HepG2 (cell line): Measurements from ENCODE around the gene UBAC2. TPM values are rescaled to one million over a fixed set of nuclear protein-coding genes. Genes with fewer than 3 reads are reported as not detected.
A peak's percentile ranks its signal among the peaks of the same experiment; 100 is the strongest.

Experiments
- ATAC-seq: fragments of 200-7000 bp; cut with Tn5 transposase; 3 replicates; pipeline ENCODE4 v1.9.1; 2020; ENCODE audit warnings: mild to moderate bottlenecking, moderate library complexity
- BruUV-seq: library from RNA; stranded (reverse); fragments of 400-500 nt; replicated peaks from 2 replicates; lab custom pipeline; 2021; lab: Mats Ljungman, UMichigan
- CTCF ChIA-PET: fragments of 300-600 bp; formaldehyde crosslinking; extraction: SDS; loops from one replicate; lab custom pipeline; 2021; ENCODE audit warnings: low total read pairs, inconsistent platforms, low intra/inter-chr PET ratio; lab: Yijun Ruan, JAX
- POLR2A ChIA-PET: fragments of 350-600 bp; sonication (Branson Sonifier 250); formaldehyde crosslinking; loops from one replicate; lab custom pipeline; 2020; ENCODE audit warnings: antibody characterized with exemption, inconsistent platforms; lab: Yijun Ruan, JAX
- DNase-seq: peaks from one replicate; pipeline ENCODE4 v3.0.0-alpha.2; 2015; ENCODE audit warnings: low spot score
- FAIRE-seq: peaks from 3 replicates; lab custom pipeline; 2011; peaks lifted over from hg19 to GRCh38; lab: Jason Lieb, UNC
- H2AFZ ChIP-seq: one replicate; pipeline ENCODE4 v1.6.1; 2011; ENCODE audit warnings: low read length, inconsistent platforms
- H3K27ac ChIP-seq: fragments of 300-600 bp; 3 replicates; pipeline ENCODE4 v1.8.0; 2011; ENCODE audit warnings: mixed run types, mild to moderate bottlenecking, mixed read lengths, low read length, inconsistent platforms; ENCODE audit not compliant: insufficient read depth; ENCODE audit errors: extremely low read length
- H3K27me3 ChIP-seq, 2 experiments: fragments of 200-600 bp in 1 of 2; 2 replicates in 1 of 2; 3 replicates in 1 of 2; pipeline versions ENCODE4 v1.6.0 to v1.8.0; 2011; ENCODE audit warnings: low read length in 2 of 2, mild to moderate bottlenecking in 2 of 2, moderate library complexity in 2 of 2, inconsistent platforms in 1 of 2; ENCODE audit not compliant: insufficient read depth in 2 of 2, control insufficient read depth in 1 of 2
- H3K36me3 ChIP-seq, 2 experiments: fragments of 200-600 bp in 1 of 2; replicated peaks in 1 of 2; 2 replicates in 1 of 2; 3 replicates in 1 of 2; pipeline versions ENCODE4 v1.5.1 to v1.8.0; 2011; ENCODE audit warnings: low read length in 2 of 2, inconsistent platforms in 1 of 2; ENCODE audit not compliant: insufficient read depth in 2 of 2, control insufficient read depth in 1 of 2
- H3K4me1 ChIP-seq: 2 replicates; pipeline ENCODE4 v1.5.1; 2012; ENCODE audit warnings: low read length, inconsistent platforms; ENCODE audit not compliant: insufficient read depth
- H3K4me2 ChIP-seq: 2 replicates; pipeline ENCODE4 v1.6.0; 2011; ENCODE audit warnings: low read depth, low read length, inconsistent platforms
- H3K4me3 ChIP-seq, 3 experiments: fragments of 200-600 bp in 1 of 3; sonication (generic), shearing (Covaris generic) in 1 of 3; replicated peaks in 1 of 3; 2 replicates each; pipeline ENCODE4 v1.5.1; 2011 to 2016; ENCODE audit warnings: low read length in 3 of 3, inconsistent platforms in 2 of 3, low read depth in 2 of 3, mild to moderate bottlenecking in 2 of 3, control low read depth in 1 of 3, mixed read lengths in 1 of 3; ENCODE audit not compliant: insufficient read depth in 1 of 3
- H3K79me2 ChIP-seq: one replicate; pipeline ENCODE4 v1.6.1; 2011; ENCODE audit warnings: low read length, inconsistent platforms; ENCODE audit not compliant: insufficient read depth
- H3K9ac ChIP-seq: 2 replicates; pipeline ENCODE4 v1.6.0; 2011; ENCODE audit warnings: mild to moderate bottlenecking, low read depth, low read length, inconsistent platforms; ENCODE audit not compliant: insufficient read depth
- H3K9me3 ChIP-seq: 2 replicates; pipeline ENCODE4 v1.5.1; 2012; ENCODE audit warnings: mild to moderate bottlenecking, low read length
- H4K20me1 ChIP-seq: 2 replicates; pipeline ENCODE4 v1.6.0; 2011; ENCODE audit warnings: inconsistent platforms, mild to moderate bottlenecking, low read length, moderate library complexity; ENCODE audit not compliant: insufficient read depth
- CHD4 ChIP-seq: fragments of 200-600 bp; sonication (generic); IDR thresholded peaks from 2 replicates; pipeline ENCODE4 v1.7.0; 2017; ENCODE audit warnings: mild to moderate bottlenecking, low read length, borderline replicate concordance
- HNF1B ChIP-seq: sonication (generic); formaldehyde crosslinking; IDR thresholded peaks from 2 replicates; pipeline ENCODE4 v1.5.1; 2020; ENCODE audit warnings: mild to moderate bottlenecking, moderate library complexity, missing genetic modification reagents
- MAFF ChIP-seq: IDR thresholded peaks from 2 replicates; pipeline ENCODE4 v1.6.1; 2011; ENCODE audit warnings: low read depth, low read length, improper control_type of control experiment
- MAFK ChIP-seq, 2 experiments: IDR thresholded peaks in 1 of 2; conservative IDR thresholded peaks in 1 of 2; 2 replicates each; pipeline ENCODE4 v1.6.1; 2011; ENCODE audit warnings: improper control_type of control experiment in 2 of 2, low read length in 2 of 2
- ZBTB33 ChIP-seq: sonication (generic); formaldehyde crosslinking; IDR thresholded peaks from 2 replicates; pipeline ENCODE4 v1.4.0; 2020; ENCODE audit warnings: missing genetic modification reagents
- WGBS: methylation state at CpG from one replicate; pipeline ENCODE4 v1.1.6; 2017; ENCODE audit warnings: low lambda C conversion rate; 5-methylcytosine and 5-hydroxymethylcytosine counted together
- in situ Hi-C: cut with HindIII; loops from 2 replicates; pipeline ENCODE4 v1.10.0; 2017; ENCODE audit warnings: low pct_unique_long_range_greater_than_20kb; ENCODE audit not compliant: extremely low pct_ligation_motif_present
- intact Hi-C: fragments of 100-400 bp; cut with micrococcal nuclease; formaldehyde crosslinking; loops from one replicate; pipeline ENCODE4 v1.10.0; 2022; ENCODE audit not compliant: unreplicated experiment
- polyA plus RNA-seq, 8 experiments: library from polyadenylated mRNA; depleted of rRNA in 3 of 8; stranded (reverse) in 7 of 8; unstranded in 1 of 8; fragments of >200 nt; fragmentation: Illumina TruSeq in 4 of 8; extraction: Trizol in 4 of 8; gene quantifications; 2 replicates each; pipeline versions ENCODE4 v1.2.1 to v1.2.3, GENCODE V29; 2011 to 2016; ENCODE audit warnings: low read depth in 4 of 8, missing spikeins in 1 of 8, mixed read lengths in 1 of 8; ENCODE audit not compliant: insufficient read depth in 1 of 8
- total RNA-seq, 5 experiments: library from RNA; depleted of rRNA; stranded (reverse); fragments of >200 nt; fragmentation: Illumina TruSeq; extraction: Trizol; gene quantifications; 2 replicates each; pipeline ENCODE4 v1.2.3, GENCODE V29; 2016; ENCODE audit warnings: low read depth in 1 of 5

The UBAC2 gene
- total and polyA plus RNA-seq, 2 of the 13 experiments (the other 11 are each of a cell fraction or from before 2014, with no cell fraction given) = 61.3 to 80.8 TPM

GRCh38 chr13:99281811-99282263 is 81.2 kb downstream of the UBAC2 start:
- H3K27ac ChIP-seq = no peak overlapping the region
- no peak for ATAC-seq
- H2AFZ ChIP-seq = no peak overlapping the region
- no peaks in the 10 kb centered on the region for H3K27me3 ChIP-seq
- ChIA-PET POLR2A (no interaction called here), CTCF (no interaction called here)
- in situ Hi-C loops = no loop called here
- intact Hi-C loops = no loop called here
- H3K36me3 ChIP-seq = peaks cover 2 to 11% of the 10 kb centered on the region in 2 experiments; a peak in 4 of 5 replicates
- no TSS peak for BruUV-seq
- H3K79me2 ChIP-seq = no peaks in the 10 kb centered on the region
- H3K9ac ChIP-seq = no peak overlapping the region
- DNase-seq = no peak
- no peak for FAIRE-seq
- H3K4me3 ChIP-seq = no peak overlapping the region
- H4K20me1 ChIP-seq = peaks cover 3% of the 10 kb centered on the region; the same call in 1 of the 2 replicates
- no peaks in the 10 kb centered on the region for H3K9me3 ChIP-seq
- TF ChIP-seq ZBTB33 (peak; percentile 78; the same call in 1 of the 2 replicates), CHD4 (no peak)
- 97% methylated on average over 5 of the region's 5 CpGs for WGBS
- H3K4me1 ChIP-seq = peaks cover 17% of the 10 kb centered on the region
- H3K4me2 ChIP-seq = no peak overlapping the region

GRCh38 chr13:99282264-99283231 is 81.9 kb downstream of the UBAC2 start:
- Histone ChIP-seq H3K27ac (no peak overlapping the region), H3K27me3 (no peaks in the 10 kb centered on the region), H3K9me3 (no peaks in the 10 kb centered on the region), H3K4me3 (no peak overlapping the region), H2AFZ (no peak overlapping the region), H3K79me2 (no peaks in the 10 kb centered on the region), H4K20me1 (peaks cover 2% of the 10 kb centered on the region; the same call in 1 of the 2 replicates), H3K36me3 (peaks cover 4 to 11% of the 10 kb centered on the region in 2 experiments; a peak in 4 of 5 replicates), H3K4me1 (peaks cover 17% of the 10 kb centered on the region), H3K9ac (no peak overlapping the region), H3K4me2 (no peak overlapping the region)
- ChIA-PET CTCF (no interaction called here), POLR2A (no interaction called here)
- DNase-seq (no peak), ATAC-seq (no peak), FAIRE-seq (no peak)
- 97% methylated on average over 1 of the region's 1 CpG for WGBS
- intact Hi-C loops = no loop called here
- TF ChIP-seq MAFK (conservative IDR thresholded peaks at IDR 0.05 in 1 of 2, IDR thresholded peaks at IDR 0.05 in 1 of 2; ENCODE audit: low read length in 2 of 2) = peak; percentile 70 to 84
- TF ChIP-seq HNF1B (CRISPR knock-in tag) = no peak
- peak; percentile 67 for TF ChIP-seq MAFF
- BruUV-seq = no TSS peak
- in situ Hi-C loops = no loop called here
